Epithelial cell of esophagus (primary cell): Measurements from ENCODE around the gene MAGI2.

ENCODE experiments used
- DNase-seq: peaks from one replicate; pipeline ENCODE4 v3.0.0; 2010; ENCODE audit warnings: low read depth
- H3K4me3 ChIP-seq: 2 replicates; pipeline ENCODE4 v1.5.1; 2011; ENCODE audit warnings: mild to moderate bottlenecking, low read length, control low read depth
- TF ChIP-seq, protein P1 (sequence below): IDR thresholded peaks from 2 replicates; pipeline ENCODE4 v1.5.1; 2011; ENCODE audit warnings: low read depth, mild to moderate bottlenecking, low read length, control low read depth, inconsistent platforms; ENCODE audit not compliant: insufficient read depth; ENCODE audit errors: missing control alignments

Gene MAGI2

GRCh38 chr7:78175330-78176100 is 1278.0 kb downstream of the MAGI2 start:
- no peak overlapping the region for H3K4me3 ChIP-seq
- no peak for DNase-seq
- TF ChIP-seq, protein P1, sequence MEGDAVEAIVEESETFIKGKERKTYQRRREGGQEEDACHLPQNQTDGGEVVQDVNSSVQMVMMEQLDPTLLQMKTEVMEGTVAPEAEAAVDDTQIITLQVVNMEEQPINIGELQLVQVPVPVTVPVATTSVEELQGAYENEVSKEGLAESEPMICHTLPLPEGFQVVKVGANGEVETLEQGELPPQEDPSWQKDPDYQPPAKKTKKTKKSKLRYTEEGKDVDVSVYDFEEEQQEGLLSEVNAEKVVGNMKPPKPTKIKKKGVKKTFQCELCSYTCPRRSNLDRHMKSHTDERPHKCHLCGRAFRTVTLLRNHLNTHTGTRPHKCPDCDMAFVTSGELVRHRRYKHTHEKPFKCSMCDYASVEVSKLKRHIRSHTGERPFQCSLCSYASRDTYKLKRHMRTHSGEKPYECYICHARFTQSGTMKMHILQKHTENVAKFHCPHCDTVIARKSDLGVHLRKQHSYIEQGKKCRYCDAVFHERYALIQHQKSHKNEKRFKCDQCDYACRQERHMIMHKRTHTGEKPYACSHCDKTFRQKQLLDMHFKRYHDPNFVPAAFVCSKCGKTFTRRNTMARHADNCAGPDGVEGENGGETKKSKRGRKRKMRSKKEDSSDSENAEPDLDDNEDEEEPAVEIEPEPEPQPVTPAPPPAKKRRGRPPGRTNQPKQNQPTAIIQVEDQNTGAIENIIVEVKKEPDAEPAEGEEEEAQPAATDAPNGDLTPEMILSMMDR: no peak

- H3K4me3 ChIP-seq: no peak overlapping the region
- no peak for DNase-seq
- TF ChIP-seq, protein P1: no peak
Observed at GRCh38 chr7:78173666-78174065, 1279.8 kb downstream of the MAGI2 start.

DNA sequence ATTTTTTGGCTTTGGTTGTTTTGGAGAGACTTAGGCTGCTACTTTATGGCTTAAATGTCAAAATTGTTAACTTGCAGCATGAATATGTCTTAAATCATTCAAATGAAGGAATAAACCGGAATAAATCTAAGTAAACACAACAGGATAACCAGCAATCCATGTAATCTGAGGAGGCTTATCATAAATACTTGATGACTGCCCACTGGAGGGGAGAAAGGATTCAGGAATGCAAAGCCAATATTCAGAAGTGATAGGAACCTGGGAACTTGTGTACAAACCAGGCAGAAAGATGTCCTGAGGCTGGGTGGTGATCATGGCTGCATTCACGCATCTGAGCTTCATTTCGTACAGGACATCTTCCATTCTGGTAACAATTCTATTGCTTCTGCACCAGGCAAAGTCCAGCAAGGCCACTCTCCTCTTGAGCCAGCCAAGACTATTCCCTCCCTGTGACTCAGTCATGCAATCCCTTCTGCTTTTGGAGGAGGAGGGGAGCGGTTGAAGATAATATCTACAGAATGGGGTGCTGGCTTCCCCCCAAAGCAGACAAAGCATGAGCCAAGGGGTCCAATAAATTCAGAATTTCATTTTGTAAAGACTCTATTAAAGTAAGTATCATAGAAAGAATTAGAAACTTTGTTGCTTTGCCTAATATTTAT is 1280.4 kb downstream of the MAGI2 start:
- no peak overlapping the region for H3K4me3 ChIP-seq
- no peak for DNase-seq
- TF ChIP-seq, protein P1: no peak

DNA sequence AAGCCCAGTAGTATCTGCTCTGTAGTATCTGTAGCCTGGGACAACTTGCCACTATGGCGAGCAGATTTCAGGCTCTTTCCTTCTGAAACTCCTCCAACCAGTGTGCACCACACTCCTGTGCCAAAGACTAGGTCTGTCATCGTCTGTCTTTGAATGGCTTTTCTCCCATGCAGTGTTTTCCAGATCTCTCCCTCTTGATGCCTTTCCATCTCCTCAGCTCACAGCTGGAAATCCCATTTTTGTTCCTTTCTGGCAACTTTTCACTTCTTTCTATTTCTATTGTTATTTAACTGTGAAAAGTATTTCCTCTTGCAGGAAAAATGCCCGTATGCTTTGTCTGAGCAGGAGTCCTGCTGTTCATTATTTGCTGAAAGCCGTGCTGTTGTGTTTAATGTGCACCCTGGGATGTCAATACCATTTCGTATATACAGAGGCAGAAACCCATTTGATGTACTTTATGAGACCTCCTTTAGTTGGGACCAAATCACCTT is 1281.2 kb downstream of the MAGI2 start:
- TF ChIP-seq, protein P1: no peak
- no peak for DNase-seq
- no peak overlapping the region for H3K4me3 ChIP-seq

DNA sequence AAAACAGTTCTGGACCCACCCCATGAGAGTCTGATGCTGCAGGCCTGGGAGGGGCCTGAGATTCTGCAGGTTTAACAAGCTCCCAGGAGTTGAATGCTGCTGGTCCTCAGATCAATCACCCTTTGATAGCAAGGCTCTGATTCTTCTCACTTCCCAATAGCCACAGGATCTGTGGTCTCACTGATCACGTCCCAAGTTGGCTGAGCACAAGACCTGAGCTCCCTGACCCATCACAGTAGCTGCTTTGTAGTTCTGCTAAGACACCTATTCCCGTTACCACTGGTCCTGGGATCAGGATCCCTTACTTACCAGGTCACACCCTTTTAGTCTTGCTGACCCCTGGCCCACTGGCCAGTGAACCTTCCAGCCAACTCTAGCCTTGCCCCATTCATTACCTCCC is 1282.1 kb downstream of the MAGI2 start:
- H3K4me3 ChIP-seq: no peak overlapping the region
- TF ChIP-seq, protein P1: no peak
- DNase-seq: no peak

GRCh38 chr7:78170815-78171214 is 1282.7 kb downstream of the MAGI2 start:
- TF ChIP-seq, protein P1: no peak
- no peak for DNase-seq
- no peak overlapping the region for H3K4me3 ChIP-seq
